ENCODE results near the gene ANKS1B.

The ANKS1B gene

GRCh38 chr12:99192489-99192888 is 792.2 kb downstream of the ANKS1B start:
- no peak for DNase-seq (ENCODE audit: low read depth)

DNA sequence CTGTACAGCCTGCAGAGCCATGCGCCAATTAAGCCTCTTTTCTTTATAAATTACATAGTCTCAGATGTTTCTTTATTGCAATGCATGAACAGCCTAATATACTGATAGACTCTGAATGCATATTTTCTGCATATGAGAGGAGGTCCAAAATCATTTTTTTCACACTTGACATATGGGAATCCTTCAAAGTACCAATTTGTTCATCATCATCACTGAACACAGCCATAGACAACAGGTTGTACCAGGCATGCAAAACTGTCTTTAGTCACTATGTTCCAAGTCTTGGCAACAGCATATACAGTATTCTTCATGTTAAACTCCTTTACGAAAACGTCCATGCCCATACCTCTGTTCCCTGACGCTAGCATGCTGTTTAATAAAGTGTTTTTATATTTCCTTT is 807.9 kb downstream of the ANKS1B start:
- DNase-seq (ENCODE audit: low read depth), result no peak

GRCh38 chr12:99170461-99170860 is 814.3 kb downstream of the ANKS1B start:
- no peak for DNase-seq (ENCODE audit: low read depth)

DNA sequence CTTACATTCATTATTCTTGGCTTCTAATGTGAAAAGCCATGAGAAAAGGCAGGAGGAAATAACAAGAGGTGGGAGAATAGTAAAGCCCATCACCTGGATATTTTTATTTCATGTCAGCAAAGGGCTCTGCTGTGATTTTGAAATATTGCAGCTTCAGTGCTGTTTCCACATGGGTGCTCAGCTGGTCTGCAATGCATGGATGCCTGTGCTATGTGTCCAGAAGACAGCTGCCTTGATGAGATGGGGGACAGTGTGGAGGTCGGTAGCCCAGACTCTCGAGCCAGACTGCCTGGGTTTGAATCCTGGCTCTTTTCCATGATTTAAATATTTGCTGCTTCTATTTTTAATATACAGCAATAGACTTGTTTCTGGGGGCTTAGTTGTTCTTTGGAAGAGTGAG is 814.7 kb downstream of the ANKS1B start:
- no peak for DNase-seq (ENCODE audit: low read depth)

- no peak for DNase-seq (ENCODE audit: low read depth)
These were observed 826.8 kb downstream of the ANKS1B start for GRCh38 chr12:99157946-99158345.

- no peak for DNase-seq (ENCODE audit: low read depth)
These were observed 829.8 kb downstream of the ANKS1B start for GRCh38 chr12:99154983-99155336.

GRCh38 chr12:99154216-99154982 is 830.3 kb downstream of the ANKS1B start:
- DNase-seq (ENCODE audit: low read depth), result no peak

- DNase-seq (ENCODE audit: low read depth), result no peak
These were observed 831.4 kb downstream of the ANKS1B start for GRCh38 chr12:99153293-99153692.

- no peak for DNase-seq (ENCODE audit: low read depth)
These were observed 832.4 kb downstream of the ANKS1B start for GRCh38 chr12:99152337-99152736.

GRCh38 chr12:99151744-99152143 is 833.0 kb downstream of the ANKS1B start:
- no peak for DNase-seq (ENCODE audit: low read depth)

DNA sequence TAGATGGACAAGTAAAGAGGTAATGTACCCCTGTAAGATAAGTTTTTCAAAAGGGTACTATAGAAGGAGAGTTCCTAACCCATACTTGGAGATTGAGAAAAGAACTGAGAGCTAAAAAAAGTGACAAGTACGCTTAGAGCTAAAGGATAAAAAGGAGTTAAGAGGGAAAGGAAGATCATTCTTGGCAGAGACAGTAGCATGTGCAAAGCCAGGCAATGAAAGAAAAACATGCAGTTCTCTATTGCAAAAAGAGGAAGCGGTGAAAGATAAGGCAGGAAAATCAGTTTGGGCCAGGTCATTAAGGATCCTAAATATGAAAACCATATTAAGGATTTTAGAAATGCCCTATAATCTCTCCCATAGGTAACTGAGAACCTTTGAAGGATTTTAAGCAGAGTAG is 837.6 kb downstream of the ANKS1B start:
- DNase-seq (ENCODE audit: low read depth), result no peak

DNA sequence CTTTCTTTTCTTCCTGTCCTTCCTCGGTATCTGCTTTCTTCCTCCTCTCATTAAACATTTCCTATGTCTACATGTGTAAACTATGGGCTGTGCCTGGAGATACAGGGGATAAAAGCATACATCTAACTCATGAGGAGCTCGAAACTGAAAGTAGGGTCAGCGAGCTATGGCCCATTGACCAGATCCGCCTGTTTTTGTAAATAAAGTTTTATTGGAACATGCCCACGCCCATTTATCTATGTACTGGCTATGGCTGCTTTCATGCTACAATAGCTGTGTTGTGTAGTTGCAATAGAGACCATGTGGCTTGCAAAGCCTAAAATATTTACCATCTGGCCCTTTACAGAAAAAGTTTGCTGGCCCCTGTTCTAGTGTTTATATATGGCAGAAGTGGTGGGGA is 838.0 kb downstream of the ANKS1B start:
- DNase-seq (ENCODE audit: low read depth), result no peak

DNA sequence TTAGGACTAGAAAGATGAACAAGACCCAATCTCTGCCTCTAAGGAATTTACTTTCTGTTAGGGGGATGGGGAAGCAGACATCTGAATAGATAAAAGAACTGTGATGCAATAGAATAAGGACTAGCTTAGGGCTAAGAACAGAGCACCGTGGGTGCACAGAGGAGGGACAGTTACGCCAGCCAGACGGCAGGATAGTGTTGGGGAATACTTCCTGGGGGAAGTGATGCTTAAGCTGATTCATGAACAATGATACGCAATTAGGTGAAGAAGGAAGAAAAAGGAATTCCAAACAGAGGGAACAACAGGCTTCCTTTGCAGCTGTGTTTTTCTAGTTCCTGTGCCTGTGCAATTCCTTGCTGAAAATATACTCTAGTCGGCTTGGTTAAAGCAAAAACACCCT is 838.6 kb downstream of the ANKS1B start:
- no peak for DNase-seq (ENCODE audit: low read depth)

- DNase-seq (ENCODE audit: low read depth), result no peak
These were observed 842.1 kb downstream of the ANKS1B start for GRCh38 chr12:99142651-99143050.

DNA sequence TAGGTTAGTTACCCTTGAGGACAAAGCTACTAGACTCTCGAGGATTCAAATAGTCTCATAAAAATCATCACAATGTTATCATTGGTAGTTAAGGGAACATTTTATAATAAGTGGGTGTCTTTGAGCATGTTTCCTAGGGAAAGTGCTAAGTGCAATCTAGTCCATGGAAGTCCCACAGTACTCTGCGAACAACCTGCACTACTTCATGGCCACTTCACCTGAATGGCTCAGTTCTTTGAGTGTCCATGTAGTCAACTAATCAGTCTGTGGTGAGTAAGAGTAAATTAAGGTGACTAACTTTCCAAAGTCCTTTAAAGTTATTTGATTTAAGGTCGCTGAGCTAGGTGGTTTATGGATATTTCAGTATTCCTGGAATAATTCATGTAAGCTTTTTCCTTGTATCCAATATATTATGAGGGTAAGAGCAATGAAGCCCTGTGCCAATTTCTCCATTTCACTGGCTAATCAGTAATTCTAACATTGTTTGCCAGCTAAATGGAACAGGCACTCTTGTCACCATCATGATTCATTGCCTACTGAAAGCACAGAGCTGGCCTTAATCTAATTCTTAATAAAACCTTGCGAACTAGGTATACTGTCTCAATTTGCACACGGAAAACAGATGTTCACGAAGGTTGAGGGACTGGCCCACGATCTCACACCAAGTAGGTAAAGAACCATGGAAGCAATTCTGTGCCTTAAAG is 844.6 kb downstream of the ANKS1B start:
- DNase-seq (ENCODE audit: low read depth), result no peak

- no peak for DNase-seq (ENCODE audit: low read depth)
These were observed 846.3 kb downstream of the ANKS1B start for GRCh38 chr12:99138393-99138792.

- no peak for DNase-seq (ENCODE audit: low read depth)
These were observed 847.4 kb downstream of the ANKS1B start for GRCh38 chr12:99137124-99137855.

DNA sequence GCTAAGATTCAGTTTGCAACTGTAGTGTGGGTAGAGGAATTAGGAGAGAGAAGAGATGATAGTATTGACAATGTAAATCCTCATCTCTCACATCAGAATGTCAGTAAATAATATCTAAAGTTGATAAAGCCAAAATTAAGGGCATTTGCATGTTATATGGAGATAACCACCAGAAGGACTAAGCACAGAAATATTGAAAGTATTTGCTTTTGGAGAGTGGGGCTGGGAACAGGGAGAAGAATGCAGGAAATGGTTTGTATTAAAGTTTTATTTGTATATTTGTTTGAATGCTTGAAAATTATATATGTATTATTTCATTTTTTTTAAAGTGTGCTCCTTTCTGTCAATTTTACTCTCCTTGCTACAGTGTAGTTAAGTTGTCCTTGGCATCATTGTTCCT is 848.2 kb downstream of the ANKS1B start:
- DNase-seq (ENCODE audit: low read depth), result no peak

DNA sequence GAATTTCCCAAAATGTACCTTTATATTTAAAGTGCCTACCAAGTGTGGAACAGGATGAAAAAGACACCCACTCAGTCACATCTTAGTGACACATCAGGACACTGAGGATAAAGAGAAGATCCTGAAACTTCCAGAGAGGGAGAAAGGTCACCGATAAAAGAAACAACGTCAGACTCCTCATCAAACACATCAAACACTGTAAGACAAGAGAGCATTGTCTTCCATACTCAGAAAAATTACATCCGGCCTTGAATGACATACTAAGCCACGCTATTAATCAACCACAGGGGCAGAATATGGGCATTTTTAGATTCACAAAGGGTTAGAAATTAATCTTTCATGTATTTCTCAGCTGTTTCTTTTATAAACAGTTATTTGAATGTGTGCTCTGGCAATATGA is 849.4 kb downstream of the ANKS1B start:
- DNase-seq (ENCODE audit: low read depth), result no peak

GRCh38 chr12:99133401-99133800 is 851.3 kb downstream of the ANKS1B start:
- no peak for DNase-seq (ENCODE audit: low read depth)

GRCh38 chr12:99131751-99132199 is 853.0 kb downstream of the ANKS1B start:
- no peak for DNase-seq (ENCODE audit: low read depth)

GRCh38 chr12:99130808-99131553 is 853.8 kb downstream of the ANKS1B start:
- DNase-seq (ENCODE audit: low read depth), result no peak

Measured in stimulated activated CD8-positive, alpha-beta memory T cell treated with anti-CD3 and anti-CD28 coated beads, Interleukin-12 subunit alpha, Interleukin-12 subunit beta, amount 100 ng/mL, for 4 hours (primary cell).